PC-3 (cell line): ENCODE results near the gene IRAG1. TPM values are rescaled to one million over a fixed set of nuclear protein-coding genes. Genes with fewer than 3 reads are reported as not detected.

ENCODE experiments used
- ATAC-seq: fragments of 200-7000 bp; cut with Tn5 transposase; 2 replicates; pipeline ENCODE4 v1.9.1; 2020; ENCODE audit warnings: mild to moderate bottlenecking, moderate library complexity
- BruUV-seq: library from RNA; stranded (reverse); fragments of 400-500 nt; replicated peaks from 2 replicates; lab custom pipeline; 2021; lab: Mats Ljungman, UMichigan
- CTCF ChIA-PET: fragments of 300-600 bp; sonication (Branson Sonifier 250); formaldehyde crosslinking; loops from one replicate; lab custom pipeline; 2022; ENCODE audit warnings: antibody characterized with exemption; lab: Charles Lee
- POLR2A ChIA-PET: fragments of 300-600 bp; sonication (Branson Sonifier 250); formaldehyde crosslinking; loops from one replicate; lab custom pipeline; 2022; ENCODE audit warnings: antibody characterized with exemption; ENCODE audit not compliant: unreplicated experiment; lab: Charles Lee
- DNase-seq: peaks from one replicate; pipeline ENCODE4 v3.0.0-alpha.2; 2015
- H2AFZ ChIP-seq: fragments of 300-600 bp; sonication (generic); 2 replicates; pipeline ENCODE4 v1.6.0; 2016; ENCODE audit warnings: antibody characterized with exemption, low read length
- H3F3A ChIP-seq: fragments of 300-600 bp; sonication (generic); one replicate; pipeline ENCODE4 v1.6.0; 2017; ENCODE audit warnings: antibody characterized with exemption, low read length, control low read depth, mild to moderate bottlenecking; ENCODE audit not compliant: unreplicated experiment
- H3K27ac ChIP-seq: fragments of 300-600 bp; sonication (generic); 2 replicates; pipeline ENCODE4 v1.5.1; 2016; ENCODE audit warnings: mild to moderate bottlenecking, low read length
- H3K27me3 ChIP-seq: fragments of 300-600 bp; sonication (generic); 2 replicates; pipeline ENCODE4 v1.6.1; 2016; ENCODE audit warnings: low read length, mixed read lengths
- H3K36me3 ChIP-seq: fragments of 300-600 bp; sonication (generic); 2 replicates; pipeline ENCODE4 v1.6.1; 2016; ENCODE audit warnings: low read depth, mixed run types, low read length, mixed read lengths
- H3K4me1 ChIP-seq: fragments of 300-600 bp; sonication (generic); 2 replicates; pipeline ENCODE4 v1.5.1; 2016; ENCODE audit warnings: low read length; ENCODE audit not compliant: insufficient read depth
- H3K4me2 ChIP-seq: fragments of 300-600 bp; sonication (generic); 2 replicates; pipeline ENCODE4 v1.6.0; 2016; ENCODE audit warnings: low read length
- H3K4me3 ChIP-seq: fragments of 300-600 bp; sonication (generic); 2 replicates; pipeline ENCODE4 v1.5.1; 2016; ENCODE audit warnings: mild to moderate bottlenecking, low read length, mixed read lengths
- H3K79me2 ChIP-seq: fragments of 300-600 bp; sonication (generic); 2 replicates; pipeline ENCODE4 v1.6.1; 2017; ENCODE audit warnings: low read length, mixed read lengths
- H3K9ac ChIP-seq: fragments of 300-600 bp; sonication (generic); 2 replicates; pipeline ENCODE4 v1.6.0; 2016; ENCODE audit warnings: mild to moderate bottlenecking, low read length
- H3K9me2 ChIP-seq: fragments of 300-600 bp; sonication (generic); replicated peaks from 2 replicates; pipeline ENCODE4 v1.6.1; 2016; ENCODE audit warnings: mixed run types, low read length, mixed read lengths
- H3K9me3 ChIP-seq: fragments of 300-600 bp; sonication (generic); 2 replicates; pipeline ENCODE4 v1.6.1; 2016; ENCODE audit warnings: low read length, mixed read lengths
- H4K20me1 ChIP-seq: fragments of 300-600 bp; sonication (generic); 2 replicates; pipeline ENCODE4 v1.6.1; 2016; ENCODE audit warnings: low read length, mixed read lengths
- EZH2 ChIP-seq: fragments of 300-600 bp; sonication (generic); IDR thresholded peaks from one replicate; pipeline ENCODE4 v1.6.1; 2017; ENCODE audit warnings: antibody characterized with exemption, mild to moderate bottlenecking, low read length; ENCODE audit not compliant: unreplicated experiment
- EZH2phosphoT487 ChIP-seq: fragments of 300-600 bp; sonication (generic); IDR thresholded peaks from 2 replicates; pipeline ENCODE4 v1.6.1; 2018; ENCODE audit warnings: mild to moderate bottlenecking, antibody characterized with exemption, low read length, borderline replicate concordance
- intact Hi-C: fragments of 100-400 bp; cut with micrococcal nuclease; formaldehyde crosslinking; loops from 2 replicates; pipeline ENCODE4 v1.9.0; 2023
- total RNA-seq: library from RNA; depleted of rRNA; stranded (reverse); fragments of >200 nt; gene quantifications from 2 replicates; pipeline ENCODE4 v1.2.3, GENCODE V29; 2014
- TF ChIP-seq, protein P1 (sequence below): fragments of 300-600 bp; sonication (generic); conservative IDR thresholded peaks from 2 replicates; pipeline ENCODE4 v1.5.1; 2017; ENCODE audit warnings: antibody characterized with exemption, low read depth, mild to moderate bottlenecking, low read length

IRAG1 gene
- total RNA-seq, 1 experiment from 2014 or later: not detected

DNA sequence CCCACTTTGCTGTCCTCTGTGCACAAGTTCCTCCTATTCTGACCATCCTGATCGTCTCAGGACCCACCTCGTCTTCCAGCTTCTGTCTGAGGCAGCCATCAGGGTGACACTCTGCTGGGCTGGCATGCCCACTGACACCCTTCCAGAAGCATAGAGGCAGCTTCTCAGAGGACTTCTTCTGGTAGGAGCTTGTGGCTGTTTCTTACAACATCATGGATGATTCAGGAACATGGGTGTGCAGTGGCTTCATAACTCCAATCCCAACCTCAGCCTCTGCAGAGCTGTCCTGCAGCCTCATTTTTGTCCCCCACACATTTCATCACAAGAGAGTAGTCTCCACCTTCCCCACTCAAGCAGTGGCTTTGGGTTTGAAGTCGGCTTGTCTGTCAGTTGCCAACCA, 36.6 kb upstream of the IRAG1 start:
- no TSS peak for BruUV-seq
- CTCF ChIA-PET: interaction anchor here (1.0 kb wide), 1 partner anchor 146 kb away, joined by 5 read pairs; no protein-coding TSS in a partner anchor
- Histone ChIP-seq H2AFZ (no peak overlapping the region), H3K79me2 (no peaks in the 10 kb centered on the region), H3K4me3 (no peak overlapping the region), H3K27me3 (no peaks in the 10 kb centered on the region), H3K4me1 (peaks cover 10% of the 10 kb centered on the region), H3K9ac (no peak overlapping the region), H3K36me3 (no peaks in the 10 kb centered on the region), H3K4me2 (no peak overlapping the region), H3K9me3 (no peaks in the 10 kb centered on the region), H4K20me1 (no peaks in the 10 kb centered on the region), H3K9me2 (no peaks in the 10 kb centered on the region), H3F3A (no peaks in the 10 kb centered on the region), H3K27ac (no peak overlapping the region)
- intact Hi-C loops: loop anchor here (10.0 kb wide), 1 partner anchor 975 kb away; no protein-coding TSS in a partner anchor
- TF ChIP-seq, protein P1, sequence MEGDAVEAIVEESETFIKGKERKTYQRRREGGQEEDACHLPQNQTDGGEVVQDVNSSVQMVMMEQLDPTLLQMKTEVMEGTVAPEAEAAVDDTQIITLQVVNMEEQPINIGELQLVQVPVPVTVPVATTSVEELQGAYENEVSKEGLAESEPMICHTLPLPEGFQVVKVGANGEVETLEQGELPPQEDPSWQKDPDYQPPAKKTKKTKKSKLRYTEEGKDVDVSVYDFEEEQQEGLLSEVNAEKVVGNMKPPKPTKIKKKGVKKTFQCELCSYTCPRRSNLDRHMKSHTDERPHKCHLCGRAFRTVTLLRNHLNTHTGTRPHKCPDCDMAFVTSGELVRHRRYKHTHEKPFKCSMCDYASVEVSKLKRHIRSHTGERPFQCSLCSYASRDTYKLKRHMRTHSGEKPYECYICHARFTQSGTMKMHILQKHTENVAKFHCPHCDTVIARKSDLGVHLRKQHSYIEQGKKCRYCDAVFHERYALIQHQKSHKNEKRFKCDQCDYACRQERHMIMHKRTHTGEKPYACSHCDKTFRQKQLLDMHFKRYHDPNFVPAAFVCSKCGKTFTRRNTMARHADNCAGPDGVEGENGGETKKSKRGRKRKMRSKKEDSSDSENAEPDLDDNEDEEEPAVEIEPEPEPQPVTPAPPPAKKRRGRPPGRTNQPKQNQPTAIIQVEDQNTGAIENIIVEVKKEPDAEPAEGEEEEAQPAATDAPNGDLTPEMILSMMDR: no peak
- TF ChIP-seq EZH2: no peak
- TF ChIP-seq EZH2phosphoT487: no peak
- ATAC-seq (no peak), DNase-seq (no peak)
- POLR2A ChIA-PET: no interaction called here

DNA sequence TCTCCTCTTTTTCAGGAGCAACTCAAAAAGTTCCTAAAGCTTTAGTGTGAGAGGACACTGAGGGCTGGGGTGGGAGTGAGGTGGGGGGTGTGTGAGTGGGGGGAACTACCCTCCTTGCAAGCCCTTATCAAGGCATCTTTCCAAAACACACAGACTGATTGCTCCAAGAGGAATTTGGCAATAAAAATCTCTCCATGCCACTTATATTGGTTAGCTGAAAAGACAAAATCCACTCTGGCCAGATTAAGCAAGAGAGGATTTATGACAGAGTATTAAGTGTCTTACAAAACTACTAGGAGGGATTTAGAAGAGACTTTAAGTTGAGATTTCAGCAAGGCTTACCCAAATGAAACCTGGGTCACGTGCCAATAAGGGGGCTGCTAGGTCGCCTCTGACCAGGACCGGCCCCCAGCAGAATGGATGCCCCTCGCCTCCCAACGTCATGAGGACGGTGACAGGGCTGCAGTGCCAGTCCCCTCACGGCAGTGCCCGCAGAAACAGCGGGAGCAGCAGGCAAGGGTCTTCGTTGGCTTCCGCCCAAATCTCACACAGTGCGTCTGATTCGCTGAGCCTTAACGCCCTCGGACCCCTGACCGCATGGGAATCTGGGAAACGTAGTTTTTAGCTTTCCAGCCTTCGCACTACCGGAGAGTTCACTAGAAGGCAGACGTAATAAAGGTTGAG, 35.4 kb upstream of the IRAG1 start:
- H3K79me2 ChIP-seq: no peaks in the 10 kb centered on the region
- no peaks in the 10 kb centered on the region for H3K27me3 ChIP-seq
- no peak overlapping the region for H3K4me2 ChIP-seq
- H3K4me3 ChIP-seq: no peak overlapping the region
- H3K9me2 ChIP-seq: no peaks in the 10 kb centered on the region
- POLR2A ChIA-PET: no interaction called here
- no peaks in the 10 kb centered on the region for H3K9me3 ChIP-seq
- CTCF ChIA-PET: no interaction called here
- H2AFZ ChIP-seq: no peak overlapping the region
- ATAC-seq (no peak), DNase-seq (no peak)
- no peaks in the 10 kb centered on the region for H3F3A ChIP-seq
- H4K20me1 ChIP-seq: no peaks in the 10 kb centered on the region
- TF ChIP-seq, protein P1: no peak
- TF ChIP-seq EZH2 (no peak), EZH2phosphoT487 (no peak)
- H3K9ac ChIP-seq: no peak overlapping the region
- intact Hi-C loops: no loop called here
- no TSS peak for BruUV-seq
- no peaks in the 10 kb centered on the region for H3K36me3 ChIP-seq
- no peak overlapping the region for H3K27ac ChIP-seq
- peaks cover 11% of the 10 kb centered on the region for H3K4me1 ChIP-seq

DNA sequence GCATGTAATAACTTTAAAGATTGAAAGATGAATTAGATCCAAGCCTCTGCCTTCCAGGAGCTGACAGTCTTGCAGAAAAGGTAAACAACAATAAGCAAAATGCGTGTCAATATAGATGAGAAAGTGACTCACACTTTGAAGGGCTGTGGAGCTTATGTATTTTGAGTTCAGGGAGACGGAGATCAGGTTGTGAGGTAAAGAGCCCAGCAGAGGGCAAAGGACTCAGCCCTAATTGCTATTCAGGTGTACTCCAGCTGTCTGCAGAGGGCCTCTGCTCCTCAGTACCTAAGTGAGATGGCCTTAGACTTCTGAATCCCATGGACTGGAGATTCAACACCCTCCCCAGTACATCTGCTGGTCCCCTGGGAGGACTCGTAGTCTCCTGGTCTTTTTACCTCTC, 34.6 kb upstream of the IRAG1 start:
- no TSS peak for BruUV-seq
- peaks cover 11% of the 10 kb centered on the region for H3K4me1 ChIP-seq

More for the DNA sequence above, 34.6 kb upstream of the IRAG1 start:
- Histone ChIP-seq H3K27me3 (no peaks in the 10 kb centered on the region), H3K27ac (no peak overlapping the region), H3K36me3 (no peaks in the 10 kb centered on the region), H3K79me2 (no peaks in the 10 kb centered on the region), H3K9me3 (no peaks in the 10 kb centered on the region), H4K20me1 (no peaks in the 10 kb centered on the region), H3K4me3 (no peak overlapping the region), H3K4me2 (no peak overlapping the region), H3K9me2 (no peaks in the 10 kb centered on the region), H3K9ac (no peak overlapping the region), H3F3A (no peaks in the 10 kb centered on the region), H2AFZ (no peak overlapping the region)
- ATAC-seq: no peak
- ChIA-PET CTCF (no interaction called here), POLR2A (interaction anchor here (0.6 kb wide), 1 partner anchor 14 kb away, joined by 4 read pairs; no protein-coding TSS in a partner anchor)
- no peak for DNase-seq
- intact Hi-C loops: no loop called here
- TF ChIP-seq EZH2phosphoT487 (no peak), EZH2 (no peak)
- TF ChIP-seq, protein P1: no peak
